ENCODE data around the gene SLC23A3. TPM values are rescaled to one million over a fixed set of nuclear protein-coding genes. Genes with fewer than 3 reads are reported as not detected.

The SLC23A3 gene
- total RNA-seq, 3 donors from 2014 or later (not counting 1 experiment from before 2014, with no cell fraction given) = 0.48 to 1.1 (median 0.89) TPM

GRCh38 chr2:219186754-219187456 lies 17.1 kb upstream of the SLC23A3 start:
- Mint-ChIP-seq H3K9me3 (no peaks in the 10 kb centered on the region), H3K4me3 (no peak overlapping the region), H3K27me3 (ENCODE audit: low read depth in 2 of 2) (no peaks in the 10 kb centered on the region), H3K4me1 (peaks cover 0 to 7% of the 10 kb centered on the region in 2 donors), H3K27ac (no peak overlapping the region), H3K36me3 (no peaks in the 10 kb centered on the region)
- H3K27ac ChIP-seq (ENCODE audit: low read length) = no peak overlapping the region
- intact Hi-C loops (cut with micrococcal nuclease) = no loop called here
- peaks cover 29% of the 10 kb centered on the region for H3K36me3 ChIP-seq (ENCODE audit: control insufficient read depth, insufficient read depth, low read length)
- no peak for ATAC-seq
- H3K4me1 ChIP-seq (ENCODE audit: control insufficient read depth, insufficient read depth, low read length) = no peaks in the 10 kb centered on the region
- no peak overlapping the region for H3K4me3 ChIP-seq (ENCODE audit: low read length)
- H3K9me3 ChIP-seq (ENCODE audit: control insufficient read depth, insufficient read depth, low read length) = no peaks in the 10 kb centered on the region
- WGBS (ENCODE audit: insufficient coverage) = 80% methylated on average over 7 of the region's 7 CpGs
- no peaks in the 10 kb centered on the region for H3K27me3 ChIP-seq (ENCODE audit: control insufficient read depth, insufficient read depth, low read length)
- TF ChIP-seq, protein P1, sequence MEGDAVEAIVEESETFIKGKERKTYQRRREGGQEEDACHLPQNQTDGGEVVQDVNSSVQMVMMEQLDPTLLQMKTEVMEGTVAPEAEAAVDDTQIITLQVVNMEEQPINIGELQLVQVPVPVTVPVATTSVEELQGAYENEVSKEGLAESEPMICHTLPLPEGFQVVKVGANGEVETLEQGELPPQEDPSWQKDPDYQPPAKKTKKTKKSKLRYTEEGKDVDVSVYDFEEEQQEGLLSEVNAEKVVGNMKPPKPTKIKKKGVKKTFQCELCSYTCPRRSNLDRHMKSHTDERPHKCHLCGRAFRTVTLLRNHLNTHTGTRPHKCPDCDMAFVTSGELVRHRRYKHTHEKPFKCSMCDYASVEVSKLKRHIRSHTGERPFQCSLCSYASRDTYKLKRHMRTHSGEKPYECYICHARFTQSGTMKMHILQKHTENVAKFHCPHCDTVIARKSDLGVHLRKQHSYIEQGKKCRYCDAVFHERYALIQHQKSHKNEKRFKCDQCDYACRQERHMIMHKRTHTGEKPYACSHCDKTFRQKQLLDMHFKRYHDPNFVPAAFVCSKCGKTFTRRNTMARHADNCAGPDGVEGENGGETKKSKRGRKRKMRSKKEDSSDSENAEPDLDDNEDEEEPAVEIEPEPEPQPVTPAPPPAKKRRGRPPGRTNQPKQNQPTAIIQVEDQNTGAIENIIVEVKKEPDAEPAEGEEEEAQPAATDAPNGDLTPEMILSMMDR (IDR thresholded peaks at IDR 0.05) = no peak
- DNase-seq = no peak

DNA sequence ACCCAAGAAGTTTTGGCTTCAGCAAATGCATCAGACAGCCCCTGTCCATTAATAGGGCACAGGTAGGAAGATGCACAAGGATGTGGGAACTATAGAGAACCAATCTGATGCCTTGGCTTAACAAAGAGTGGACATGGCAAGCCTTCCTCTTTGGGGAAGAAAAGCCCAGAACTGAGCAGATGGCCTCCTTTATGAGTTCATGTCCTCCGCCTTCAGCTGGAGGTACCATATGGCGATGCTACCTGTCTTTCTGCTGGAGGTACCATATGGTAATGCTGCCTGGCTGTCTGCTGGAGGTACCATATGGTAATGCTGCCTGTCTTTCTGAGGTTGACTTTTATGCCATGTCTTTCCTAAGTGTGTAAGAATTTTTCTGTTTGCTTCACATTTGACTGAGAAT lies 14.3 kb upstream of the SLC23A3 start:
- Histone ChIP-seq H3K27ac (ENCODE audit: low read length) (no peak overlapping the region), H3K4me1 (ENCODE audit: control insufficient read depth, insufficient read depth, low read length) (peaks cover 10% of the 10 kb centered on the region), H3K9me3 (ENCODE audit: control insufficient read depth, insufficient read depth, low read length) (no peaks in the 10 kb centered on the region), H3K4me3 (ENCODE audit: low read length) (no peak overlapping the region), H3K27me3 (ENCODE audit: control insufficient read depth, insufficient read depth, low read length) (no peaks in the 10 kb centered on the region), H3K36me3 (ENCODE audit: control insufficient read depth, insufficient read depth, low read length) (peaks cover 53% of the 10 kb centered on the region)
- H3K27ac Mint-ChIP-seq = peak overlapping the region in 1 of 2 donors; percentile 24
- no peak overlapping the region for H3K4me3 Mint-ChIP-seq
- H3K4me1 Mint-ChIP-seq = peaks cover 12 to 32% of the 10 kb centered on the region in 2 donors
- no peak for ATAC-seq
- no peaks in the 10 kb centered on the region for H3K27me3 Mint-ChIP-seq (ENCODE audit: low read depth in 2 of 2)
- DNase-seq = no peak
- TF ChIP-seq, protein P1 (IDR thresholded peaks at IDR 0.05) = no peak
- no peaks in the 10 kb centered on the region for H3K36me3 Mint-ChIP-seq
- WGBS (ENCODE audit: insufficient coverage) = 94% methylated on average over 2 of the region's 2 CpGs
- H3K9me3 Mint-ChIP-seq = no peaks in the 10 kb centered on the region
- intact Hi-C loops (cut with micrococcal nuclease) = no loop called here

DNA sequence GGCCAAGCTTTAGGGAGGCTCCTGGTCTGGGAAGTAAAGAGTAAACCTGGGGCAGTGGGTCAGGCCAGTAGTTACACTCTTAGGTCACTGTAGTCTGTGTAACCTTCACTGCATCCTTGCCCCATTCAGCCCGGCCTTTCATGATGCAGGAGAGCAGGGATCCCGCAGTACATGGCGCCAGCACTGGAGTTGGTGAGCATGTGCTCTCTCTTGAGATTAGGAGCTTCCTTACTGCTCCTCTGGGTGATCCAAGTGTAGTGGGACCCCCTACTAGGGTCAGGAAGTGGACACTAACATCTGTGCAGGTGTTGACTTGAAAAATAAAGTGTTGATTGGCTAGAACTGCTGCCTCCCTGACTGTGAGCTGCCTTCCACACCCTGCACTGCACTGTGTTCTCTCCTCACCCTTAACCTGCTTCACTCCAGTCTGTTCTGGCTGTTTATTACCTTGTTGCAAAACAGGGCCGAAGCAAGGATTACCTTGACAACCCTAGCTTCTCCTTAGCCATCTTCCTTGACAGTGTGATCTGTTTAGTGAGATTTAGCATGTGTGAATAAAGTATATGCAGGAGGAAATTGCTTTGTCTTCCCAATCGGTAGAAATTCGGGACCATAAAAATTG lies 13.4 kb upstream of the SLC23A3 start:
- H3K9me3 Mint-ChIP-seq = no peaks in the 10 kb centered on the region
- ATAC-seq (no peak), DNase-seq (no peak)
- H3K27ac Mint-ChIP-seq = peak overlapping the region; percentile 47 to 70
- intact Hi-C loops (cut with micrococcal nuclease) = no loop called here
- Histone ChIP-seq H3K4me3 (ENCODE audit: low read length) (no peak overlapping the region), H3K36me3 (ENCODE audit: control insufficient read depth, insufficient read depth, low read length) (peaks cover 53% of the 10 kb centered on the region), H3K27me3 (ENCODE audit: control insufficient read depth, insufficient read depth, low read length) (no peaks in the 10 kb centered on the region), H3K4me1 (ENCODE audit: control insufficient read depth, insufficient read depth, low read length) (peaks cover 17% of the 10 kb centered on the region), H3K27ac (ENCODE audit: low read length) (no peak overlapping the region), H3K9me3 (ENCODE audit: control insufficient read depth, insufficient read depth, low read length) (no peaks in the 10 kb centered on the region)
- WGBS (ENCODE audit: insufficient coverage) = 94% methylated on average over 5 of the region's 6 CpGs
- H3K4me1 Mint-ChIP-seq = peaks cover 19 to 39% of the 10 kb centered on the region in 2 donors
- H3K4me3 Mint-ChIP-seq = no peak overlapping the region
- H3K36me3 Mint-ChIP-seq = no peaks in the 10 kb centered on the region
- H3K27me3 Mint-ChIP-seq (ENCODE audit: low read depth in 2 of 2) = no peaks in the 10 kb centered on the region
- TF ChIP-seq, protein P1 (IDR thresholded peaks at IDR 0.05) = no peak
